ENCODE data around the gene SUGT1. TPM values are rescaled to one million over a fixed set of nuclear protein-coding genes. Genes with fewer than 3 reads are reported as not detected.

Gene SUGT1
- total RNA-seq, result 32.8 and 37.9 TPM in 2 replicates

GRCh38 chr13:52652196-52652979 lies at the start of gene SUGT1:
Gene SUGT1 (plus strand): TSS chr13:52652836. CDS start chr13:52652921, 85 bp downstream.

GRCh38 chr13:52642131-52642530 lies 10.5 kb upstream of the SUGT1 start, which contains the start of gene HNRNPA1L2:
Gene HNRNPA1L2 (plus strand): TSS chr13:52642431. CDS start chr13:52642493, 62 bp downstream.

DNA sequence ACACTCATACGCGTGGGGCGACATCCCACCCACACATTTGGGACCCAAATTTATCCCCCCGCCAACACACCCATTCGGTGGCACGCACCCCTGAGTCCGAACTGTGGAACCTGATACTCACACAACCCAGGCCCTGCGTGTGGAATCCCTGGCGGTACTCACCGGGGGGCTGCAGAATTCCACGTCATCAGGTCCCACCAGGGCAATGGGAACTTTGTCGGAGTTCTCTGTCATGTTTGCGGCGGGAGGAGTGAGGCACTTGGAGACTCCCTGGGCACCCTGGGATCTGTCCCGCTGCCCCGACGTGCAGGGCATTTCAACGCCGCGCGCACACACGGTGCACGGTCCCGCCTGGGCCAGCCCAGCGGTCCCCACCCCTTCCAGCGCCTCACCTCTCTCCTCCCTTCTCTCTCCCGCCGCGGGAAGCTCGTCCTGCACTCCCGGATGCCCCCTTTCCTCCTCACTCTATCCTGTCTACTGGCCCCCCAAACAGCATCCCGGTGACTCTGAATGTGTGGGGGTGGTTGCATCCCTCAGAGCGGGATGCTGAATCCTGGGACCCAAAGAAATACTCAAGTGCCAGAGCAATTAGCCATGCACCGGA lies 86.9 kb downstream of the SUGT1 start, which contains the start of gene CNMD:
Gene CNMD (minus strand): TSS at position 353 of the 604 bp plus-strand sequence. CDS start 119 bp downstream, at position 234.

Other genes with a start within 250 kb of the SUGT1 start
- gene THSD1, start 246.7 kb upstream of the SUGT1 start, total RNA-seq, result 3.5 and 6.0 TPM in 2 replicates
- gene VPS36, start 202.2 kb upstream of the SUGT1 start, total RNA-seq, result 36.7 and 38.9 TPM in 2 replicates
- 8.5 and 9.7 TPM in 2 replicates for gene CKAP2, start 197.4 kb upstream of the SUGT1 start, total RNA-seq
- gene HNRNPA1L2, start 10.4 kb upstream of the SUGT1 start, total RNA-seq, result 2.2 and 2.4 TPM in 2 replicates
- gene CNMD, start 87.0 kb downstream of the SUGT1 start, total RNA-seq, result not detected in 2 replicates
- gene PCDH8, start 195.8 kb downstream of the SUGT1 start, total RNA-seq, result not detected in 2 replicates